Activated CD8-positive, alpha-beta memory T cell treated with anti-CD3 and anti-CD28 coated beads, Interleukin-2, amount 50 U/mL, for 24 hours (primary cell): ENCODE results near the gene ARHGEF16.

Experiments
- DNase-seq: peaks from one replicate; pipeline ENCODE4 v3.0.0-alpha.2; 2020; ENCODE audit errors: extremely low read depth

The ARHGEF16 gene

GRCh38 chr1:3516911-3517675 is 62.6 kb downstream of the ARHGEF16 start:
- DNase-seq = no peak

- no peak for DNase-seq
Observed at GRCh38 chr1:3518256-3518655, 63.8 kb downstream of the ARHGEF16 start.

- no peak for DNase-seq
Observed at GRCh38 chr1:3518756-3519155, 64.3 kb downstream of the ARHGEF16 start.

- DNase-seq = no peak
Observed at GRCh38 chr1:3519301-3519885, 64.9 kb downstream of the ARHGEF16 start.

- DNase-seq = no peak
Observed at GRCh38 chr1:3520419-3521378, 66.2 kb downstream of the ARHGEF16 start.

- DNase-seq = no peak
Observed at GRCh38 chr1:3521426-3521825, 67.0 kb downstream of the ARHGEF16 start.

GRCh38 chr1:3522112-3522511 is 67.6 kb downstream of the ARHGEF16 start:
- no peak for DNase-seq

GRCh38 chr1:3522564-3523265 is 68.2 kb downstream of the ARHGEF16 start:
- no peak for DNase-seq

GRCh38 chr1:3523980-3524379 is 69.5 kb downstream of the ARHGEF16 start:
- DNase-seq = no peak

GRCh38 chr1:3524556-3525203 is 70.2 kb downstream of the ARHGEF16 start:
- no peak for DNase-seq

- DNase-seq = no peak
Observed at GRCh38 chr1:3525551-3526482, 71.4 kb downstream of the ARHGEF16 start.

- no peak for DNase-seq
Observed at GRCh38 chr1:3527774-3528173, 73.3 kb downstream of the ARHGEF16 start.

- no peak for DNase-seq
Observed at GRCh38 chr1:3529099-3529729, 74.7 kb downstream of the ARHGEF16 start.

GRCh38 chr1:3530086-3530925 is 75.8 kb downstream of the ARHGEF16 start:
- DNase-seq = no peak
